ENCODE measurements around the gene ARHGEF16.
A peak's percentile ranks its signal among the peaks of the same experiment; 100 is the strongest.

Gene ARHGEF16

GRCh38 chr1:3439346-3440299 is 14.8 kb upstream of the ARHGEF16 start:
- DNase-seq: no peak

- DNase-seq: no peak
These were observed 14.2 kb upstream of the ARHGEF16 start for GRCh38 chr1:3440300-3440681.

- DNase-seq: no peak
These were observed 13.6 kb upstream of the ARHGEF16 start for GRCh38 chr1:3440711-3441409.

GRCh38 chr1:3441410-3441847 is 13.0 kb upstream of the ARHGEF16 start:
- no peak for DNase-seq

GRCh38 chr1:3441880-3442279 is 12.6 kb upstream of the ARHGEF16 start:
- no peak for DNase-seq

- DNase-seq: no peak
These were observed 12.1 kb upstream of the ARHGEF16 start for GRCh38 chr1:3442331-3442730.

- no peak for DNase-seq
These were observed 11.6 kb upstream of the ARHGEF16 start for GRCh38 chr1:3442901-3443300.

- DNase-seq: no peak
These were observed 10.7 kb upstream of the ARHGEF16 start for GRCh38 chr1:3443807-3444206.

- DNase-seq: no peak
These were observed 10.2 kb upstream of the ARHGEF16 start for GRCh38 chr1:3444298-3444697.

GRCh38 chr1:3444736-3445135 is 9.7 kb upstream of the ARHGEF16 start:
- DNase-seq: no peak

- no peak for DNase-seq
These were observed 4.1 kb upstream of the ARHGEF16 start for GRCh38 chr1:3450202-3450863.

GRCh38 chr1:3450983-3451382 is 3.5 kb upstream of the ARHGEF16 start:
- no peak for DNase-seq

- DNase-seq: no peak
These were observed 2.2 kb upstream of the ARHGEF16 start for GRCh38 chr1:3451994-3452865.

- DNase-seq: no peak
These were observed 1.6 kb upstream of the ARHGEF16 start for GRCh38 chr1:3452866-3453175.

- peak; percentile 63 for DNase-seq
These were observed 1.2 kb upstream of the ARHGEF16 start for GRCh38 chr1:3453203-3453761.

GRCh38 chr1:3454811-3455618 is 550 bp downstream of the ARHGEF16 start:
- DNase-seq: no peak

GRCh38 chr1:3455670-3456448 is 1.4 kb downstream of the ARHGEF16 start:
- DNase-seq: no peak

- no peak for DNase-seq
These were observed 2.0 kb downstream of the ARHGEF16 start for GRCh38 chr1:3456449-3456963.

GRCh38 chr1:3456964-3457909 is 2.8 kb downstream of the ARHGEF16 start:
- DNase-seq: no peak

All from effector CD4-positive, alpha-beta T cell (primary cell).